GM18498 (cell line): ENCODE data around the gene CLGN.

Source experiments
- ATAC-seq: cut with Tn5 transposase; IDR thresholded peaks from one replicate; pipeline ENCODE4 v1.9.1; 2021; ENCODE audit warnings: mild to moderate bottlenecking, moderate library complexity; ENCODE audit not compliant: unreplicated experiment

Gene CLGN

DNA sequence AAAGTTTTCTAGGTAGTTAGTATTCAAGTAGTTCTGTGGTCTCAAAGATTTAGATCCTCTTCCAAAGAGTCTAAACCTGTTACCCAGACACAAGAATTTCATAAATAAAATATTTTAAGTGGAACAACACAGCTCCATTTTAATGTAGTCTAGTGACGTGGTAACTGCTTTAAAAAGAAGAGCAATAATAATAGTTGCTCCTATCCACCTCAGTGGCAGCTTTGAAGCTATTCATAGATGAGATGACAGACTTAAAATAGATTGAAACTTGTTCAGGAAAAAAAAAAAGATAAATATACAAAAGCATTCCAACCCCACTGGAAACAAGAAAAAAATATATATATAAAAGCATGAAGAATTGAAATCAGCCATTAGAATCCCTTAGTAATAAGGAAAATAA, 39.4 kb downstream of the CLGN start:
- ATAC-seq = no peak

GRCh38 chr4:140382732-140383131, 44.7 kb downstream of the CLGN start:
- ATAC-seq = no peak

- no peak for ATAC-seq
These were observed 53.3 kb downstream of the CLGN start for GRCh38 chr4:140374130-140374477.

- ATAC-seq = peak; percentile 98
These were observed 53.9 kb downstream of the CLGN start, which contains the start of gene SCOC for GRCh38 chr4:140373328-140374129. TSS of gene SCOC (plus strand) at chr4:140373646. CDS start at chr4:140379171, 5,525 bp downstream.

- ATAC-seq = peak; percentile 68
These were observed 54.6 kb downstream of the CLGN start for GRCh38 chr4:140372751-140373327.

DNA sequence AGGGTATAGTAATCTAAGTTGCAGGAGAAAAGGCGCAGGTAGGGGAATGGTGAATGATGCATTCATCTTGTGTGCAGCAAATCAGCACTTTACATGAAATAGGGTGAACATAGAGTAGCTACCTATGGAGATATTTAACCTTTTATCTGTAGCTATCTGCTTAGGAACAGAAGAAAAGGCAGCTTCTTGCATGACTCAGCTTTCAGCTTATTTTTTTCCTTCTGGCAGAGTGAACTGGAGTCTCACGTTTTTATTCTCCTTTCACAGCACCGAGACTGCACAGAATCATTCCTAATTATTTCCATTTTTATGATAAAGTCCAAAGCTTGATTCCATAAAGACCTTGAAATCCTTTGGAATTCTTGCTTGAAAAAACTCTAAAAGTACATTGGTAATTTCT, 58.8 kb downstream of the CLGN start:
- no peak for ATAC-seq

DNA sequence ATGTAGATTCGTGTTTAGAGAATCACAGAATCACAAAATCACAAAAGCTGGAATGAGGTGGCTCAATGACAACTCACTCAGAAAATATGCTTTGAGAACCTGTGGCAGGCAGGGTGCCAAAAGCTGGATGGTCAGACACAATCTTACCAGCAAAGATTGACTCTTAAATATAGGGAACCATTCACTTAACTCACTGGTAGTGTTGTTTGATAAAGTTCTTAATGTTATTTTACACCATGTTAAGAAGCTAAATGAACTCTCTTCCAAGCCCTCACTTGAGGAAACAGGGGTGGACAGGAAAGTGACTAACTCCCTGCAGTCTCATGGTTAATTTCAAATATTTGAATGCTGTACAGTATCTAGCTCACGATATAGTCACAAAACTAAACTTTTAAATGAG, 59.7 kb downstream of the CLGN start:
- no peak for ATAC-seq

GRCh38 chr4:140363558-140363957, 63.9 kb downstream of the CLGN start:
- ATAC-seq = no peak

- ATAC-seq = no peak
These were observed 64.4 kb downstream of the CLGN start for GRCh38 chr4:140363051-140363450.

- no peak for ATAC-seq
These were observed 66.3 kb downstream of the CLGN start for GRCh38 chr4:140361099-140361498.

DNA sequence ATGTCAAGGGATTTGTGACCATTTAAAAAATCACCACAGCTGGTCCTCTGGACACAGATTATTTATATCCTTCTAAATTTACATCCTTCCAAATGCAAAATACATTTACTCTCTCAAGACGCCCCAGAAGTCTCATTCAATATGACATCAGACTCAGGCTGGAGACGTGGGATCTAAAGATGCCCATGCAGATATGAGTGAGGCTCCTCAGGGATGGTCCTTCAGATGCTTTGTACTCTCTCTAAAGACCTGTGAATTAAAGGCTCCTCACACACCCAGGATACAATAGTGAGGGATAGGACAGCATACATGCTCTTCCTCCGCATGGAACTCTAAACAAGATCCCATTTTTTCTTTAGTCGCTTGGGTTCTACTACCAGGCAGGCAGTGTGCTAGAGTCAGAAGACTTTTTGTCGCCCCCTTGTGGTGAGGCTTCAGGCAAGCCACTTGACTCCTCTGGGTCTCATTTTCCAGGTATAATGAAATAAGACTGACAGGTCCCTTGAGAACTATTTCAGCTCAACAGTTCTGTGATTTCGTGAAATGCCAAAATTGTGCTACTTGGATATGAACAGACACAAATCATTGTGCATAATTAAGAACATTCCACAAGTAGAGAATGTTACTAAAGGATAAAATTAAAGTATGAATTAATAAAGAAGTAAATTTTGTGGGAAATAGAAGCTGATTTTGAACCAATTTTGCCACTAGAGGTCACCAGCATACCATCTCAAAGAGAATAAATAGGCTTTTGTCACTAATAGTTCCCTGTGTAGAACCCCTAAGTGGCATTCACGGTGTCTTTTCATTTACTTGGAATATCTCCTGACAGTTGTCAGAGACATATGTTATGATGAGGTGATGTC, 67.7 kb downstream of the CLGN start:
- peak; percentile 94 for ATAC-seq

DNA sequence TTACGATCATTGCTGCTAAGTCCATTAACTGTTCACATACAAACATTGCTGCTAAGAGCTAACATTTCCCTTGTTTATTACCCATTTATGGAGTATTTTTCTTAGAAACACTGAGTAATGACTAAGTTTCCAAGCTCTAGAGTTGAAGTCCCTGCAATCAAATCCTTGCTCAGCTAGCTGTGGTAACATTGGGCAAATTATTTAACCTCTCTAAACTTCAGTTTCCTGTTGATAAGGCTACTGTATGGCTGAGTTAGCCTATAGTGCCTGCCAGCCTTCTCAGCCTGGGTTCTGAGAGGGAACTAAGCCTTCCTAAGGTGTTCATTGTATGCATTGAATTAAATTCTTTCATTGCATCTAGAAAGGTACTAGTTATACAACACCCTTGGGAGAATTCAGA, 69.2 kb downstream of the CLGN start:
- ATAC-seq = no peak

- no peak for ATAC-seq
These were observed 69.6 kb downstream of the CLGN start for GRCh38 chr4:140357868-140358267.

GRCh38 chr4:140355288-140355687, 72.2 kb downstream of the CLGN start:
- ATAC-seq = no peak

DNA sequence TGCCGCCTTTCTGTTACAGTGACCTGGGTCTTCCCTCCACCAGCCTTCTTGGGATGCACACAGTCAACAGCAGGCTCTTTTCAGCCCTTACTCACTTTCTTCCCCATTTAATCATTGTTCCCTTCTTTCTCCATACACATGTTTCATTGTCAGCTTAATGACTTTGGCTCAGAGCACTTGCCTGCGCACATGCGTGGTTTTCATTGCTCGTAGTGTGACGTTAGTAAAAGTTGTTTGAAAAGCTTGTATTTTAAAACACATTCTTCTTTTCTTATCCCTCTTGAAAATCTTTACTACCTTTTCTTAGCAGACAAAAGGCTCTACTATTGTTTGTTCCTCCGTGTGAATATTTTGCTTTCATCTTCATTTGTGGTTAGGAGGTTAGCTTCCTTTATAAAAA, 73.7 kb downstream of the CLGN start:
- no peak for ATAC-seq

DNA sequence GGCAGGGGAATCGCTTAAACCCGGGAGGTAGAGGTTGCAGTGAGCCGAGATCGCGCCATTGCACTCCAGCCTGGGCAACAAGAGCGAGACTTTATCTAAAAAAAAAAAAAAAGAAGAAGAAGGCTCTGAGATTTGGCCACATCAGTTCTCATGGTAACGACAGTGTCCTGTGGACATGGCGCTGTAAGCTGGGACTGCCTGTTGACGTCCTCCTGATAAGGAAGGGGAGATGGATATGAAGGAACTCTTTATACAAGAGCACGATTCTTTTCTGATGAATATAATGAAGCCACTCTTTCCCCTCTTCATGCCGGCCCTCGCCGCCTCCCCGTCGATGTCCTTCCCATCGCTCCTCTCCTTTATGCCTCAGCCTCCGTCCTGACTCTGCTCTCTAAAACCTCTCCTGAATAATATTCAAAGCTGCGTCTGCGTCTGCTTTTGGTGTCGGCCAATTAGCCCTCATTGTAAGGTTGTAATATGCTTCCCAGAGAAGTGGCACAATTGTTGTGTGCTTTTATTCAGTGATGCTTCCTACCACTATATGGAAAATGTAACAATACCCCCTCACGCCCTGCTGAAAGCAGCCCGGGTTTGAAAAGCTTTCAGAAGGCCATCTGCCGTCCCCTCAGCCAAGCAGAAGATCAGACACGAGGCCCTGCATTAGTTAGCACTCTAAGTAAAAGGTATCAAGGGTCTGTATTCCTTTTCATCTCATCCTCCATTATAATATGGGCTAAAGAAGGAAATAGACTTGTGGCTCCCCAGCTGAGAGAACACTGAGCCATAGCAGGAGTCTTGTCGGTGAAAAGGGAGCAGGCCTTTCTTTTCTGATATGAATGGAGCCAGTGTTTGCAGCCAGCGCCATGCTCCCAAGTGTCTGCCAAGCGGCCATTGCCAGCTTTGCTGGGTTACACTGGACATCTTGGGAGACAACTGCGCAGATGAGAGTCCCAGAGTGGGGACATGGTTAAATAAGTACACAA, 76.1 kb downstream of the CLGN start:
- no peak for ATAC-seq

GRCh38 chr4:140349816-140350215, 77.6 kb downstream of the CLGN start:
- no peak for ATAC-seq

DNA sequence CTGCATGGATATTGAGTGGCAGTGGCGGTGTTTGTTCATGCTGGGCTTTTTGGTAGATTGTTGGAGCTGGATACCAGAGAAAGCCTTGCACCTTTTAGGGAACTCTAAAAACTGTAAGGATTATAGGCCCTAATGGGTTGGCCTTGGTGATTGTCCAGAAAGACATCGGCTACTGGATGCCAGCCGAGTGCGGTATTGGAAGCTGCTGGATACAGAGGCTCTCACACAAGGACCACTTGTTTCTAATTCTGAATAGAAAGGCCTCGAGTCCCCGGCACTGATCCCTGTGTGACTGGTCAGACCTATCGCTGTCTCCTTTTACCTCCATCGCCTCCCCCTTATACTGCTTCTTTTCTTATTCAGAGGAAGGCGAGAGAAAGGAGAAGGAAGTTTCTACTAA, 81.3 kb downstream of the CLGN start:
- ATAC-seq = no peak

GRCh38 chr4:140344621-140345020, 82.8 kb downstream of the CLGN start:
- no peak for ATAC-seq

DNA sequence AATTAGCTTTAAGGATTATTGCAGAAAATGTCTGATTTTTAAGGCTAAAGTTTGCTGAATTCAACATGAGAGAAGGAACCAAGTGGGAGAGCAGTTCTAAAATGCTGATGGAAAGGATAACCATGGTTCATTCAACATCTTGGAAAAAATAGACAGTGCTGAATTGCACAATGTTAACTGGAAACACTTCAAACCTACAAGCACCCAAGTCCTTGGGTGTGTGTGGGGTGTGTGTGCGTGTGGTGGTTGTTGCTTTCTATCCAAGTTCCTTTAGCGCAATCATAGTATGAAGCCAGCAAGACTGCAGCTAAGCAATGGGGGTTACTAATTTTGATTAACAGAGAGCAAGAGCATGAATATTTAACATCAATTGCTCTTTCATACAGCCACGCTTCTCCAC, 83.3 kb downstream of the CLGN start:
- no peak for ATAC-seq

DNA sequence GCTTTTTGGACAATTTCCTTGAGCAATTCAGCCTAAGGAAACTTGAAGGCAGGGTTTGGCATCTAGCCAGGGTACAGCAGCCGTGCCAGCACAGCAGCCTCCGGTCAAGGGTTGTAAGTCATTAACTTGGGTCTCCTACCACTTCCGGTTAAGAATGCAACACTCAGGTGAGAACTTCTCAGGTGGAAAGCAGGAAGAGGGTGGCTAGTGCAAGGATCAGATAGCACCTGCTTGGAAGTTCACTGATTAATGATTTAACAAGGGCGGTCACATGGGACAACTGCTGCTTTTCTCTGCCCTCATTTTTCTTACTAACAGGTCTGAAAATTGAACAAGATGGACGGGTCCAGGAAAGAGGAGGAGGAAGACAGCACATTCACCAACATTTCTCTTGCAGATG, 84.1 kb downstream of the CLGN start:
- peak; percentile 86 for ATAC-seq
